NCI-H1048 (cell line): ENCODE results near the gene EP400.

Experiments
- DNase-seq: peaks from one replicate; lab custom pipeline; 2025; lab: John Stamatoyannopoulos, UW

EP400 gene

DNA sequence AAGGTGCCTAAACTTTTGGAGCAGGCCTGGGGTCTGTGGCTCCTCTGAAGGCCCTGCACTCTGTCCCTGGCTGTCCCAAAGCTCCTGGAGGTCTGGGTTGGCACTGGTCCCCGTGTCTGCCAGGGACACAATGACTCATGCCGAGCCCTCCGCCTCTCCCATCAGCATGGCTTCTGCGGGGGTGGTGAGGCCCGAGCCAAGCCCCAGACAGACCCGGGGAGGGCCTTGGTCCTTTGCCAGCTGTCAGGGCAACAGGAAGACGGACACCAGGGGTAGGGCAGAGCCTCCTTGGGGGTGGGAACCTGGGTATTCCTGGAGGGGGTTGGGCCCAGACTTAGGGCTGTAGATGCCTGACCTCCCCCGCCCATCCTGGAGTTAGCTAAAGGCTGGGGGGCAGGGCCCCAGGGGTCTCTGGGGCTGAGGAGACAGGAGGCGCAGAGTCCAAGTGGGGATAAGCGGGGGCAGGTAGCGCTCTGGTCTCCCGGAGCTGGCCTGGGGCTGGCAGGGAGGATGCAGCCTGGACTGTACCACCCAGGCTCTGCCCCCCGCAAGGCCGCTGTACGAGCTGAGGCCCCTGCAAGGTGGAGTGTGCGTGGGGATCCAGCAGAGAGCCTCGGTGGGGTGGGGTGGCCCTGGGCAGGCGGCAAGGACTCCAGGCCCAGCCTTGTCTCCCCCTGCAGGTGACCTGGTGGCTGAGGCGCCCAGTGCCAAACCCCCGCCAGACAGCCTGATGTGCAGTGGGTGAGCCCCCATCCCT lies 37.0 kb upstream of the EP400 start:
- no peak for DNase-seq

GRCh38 chr12:131913666-131914065 lies 36.1 kb upstream of the EP400 start:
- DNase-seq: no peak

DNA sequence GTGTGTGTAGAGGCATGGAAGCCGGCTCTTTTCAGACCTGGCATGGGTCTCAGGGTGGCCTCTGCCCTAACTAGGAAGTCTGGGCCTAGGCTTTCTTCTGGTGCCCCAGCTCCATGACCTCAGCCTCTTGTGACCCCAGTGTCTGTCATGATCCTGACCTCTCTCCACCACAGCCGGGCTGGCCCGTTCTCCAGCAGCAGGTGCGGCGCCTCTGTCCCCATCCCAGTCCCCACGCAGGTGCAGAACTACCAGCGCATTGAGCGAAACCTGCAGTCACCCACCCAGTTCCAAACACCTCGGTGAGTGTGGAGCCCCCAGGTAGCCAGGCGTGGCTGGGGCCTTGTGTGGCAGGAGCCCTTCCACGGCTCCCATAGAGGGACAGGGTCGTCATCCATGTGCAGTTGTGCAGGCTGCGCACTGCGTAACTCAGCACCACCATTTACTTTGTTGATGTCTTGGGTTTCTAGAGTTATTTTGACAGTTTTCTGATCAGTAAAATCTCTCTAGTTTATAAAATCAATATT lies 35.5 kb upstream of the EP400 start:
- no peak for DNase-seq

DNA sequence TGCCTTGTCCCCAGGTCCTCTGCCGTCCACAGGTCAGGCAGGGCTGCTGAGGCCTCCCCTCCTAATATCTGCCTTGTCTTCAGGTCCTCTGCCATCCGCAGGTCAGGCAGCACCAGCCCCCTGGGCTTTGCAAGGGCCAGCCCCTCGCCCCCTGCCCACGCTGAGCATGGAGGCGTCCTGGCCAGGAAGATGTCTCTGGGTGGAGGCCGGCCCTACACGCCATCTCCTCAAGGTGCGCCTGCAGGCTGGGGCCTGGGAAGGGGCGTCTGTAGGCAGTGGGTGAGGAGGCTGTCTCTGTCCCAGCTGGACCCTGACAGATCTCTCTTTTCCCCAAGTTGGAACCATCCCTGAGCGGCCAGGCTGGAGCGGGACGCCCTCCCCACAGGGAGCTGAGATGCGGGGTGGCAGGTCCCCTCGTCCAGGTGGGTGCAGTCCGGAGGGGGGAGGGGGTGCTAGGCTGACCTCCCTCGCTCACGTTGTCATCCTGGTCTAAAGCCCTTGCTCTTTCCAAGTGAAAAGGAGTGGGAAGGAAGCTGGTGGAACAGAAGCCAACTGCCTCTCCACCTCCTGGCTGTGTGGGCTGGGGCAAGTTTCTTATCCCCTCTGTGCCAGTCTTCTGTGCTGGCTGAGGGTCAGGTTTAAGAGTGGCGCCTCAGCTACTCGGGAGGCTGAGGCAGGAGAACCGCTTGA lies 34.6 kb upstream of the EP400 start:
- DNase-seq: no peak

DNA sequence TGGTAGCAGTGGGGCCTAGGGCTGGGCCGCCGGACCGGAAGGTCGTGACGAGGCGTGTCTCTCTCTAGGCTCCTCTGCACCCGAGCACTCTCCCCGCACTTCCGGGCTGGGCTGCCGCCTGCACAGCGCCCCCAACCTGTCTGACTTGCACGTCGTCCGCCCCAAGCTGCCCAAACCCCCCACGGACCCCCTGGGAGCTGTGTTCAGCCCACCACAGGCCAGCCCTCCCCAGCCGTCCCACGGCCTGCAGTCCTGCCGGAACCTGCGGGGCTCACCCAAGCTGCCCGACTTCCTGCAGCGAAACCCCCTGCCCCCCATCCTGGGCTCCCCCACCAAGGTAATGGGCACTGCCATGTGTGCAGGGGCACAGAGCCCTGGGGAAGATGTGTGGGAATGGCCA lies 33.9 kb upstream of the EP400 start:
- no peak for DNase-seq

- DNase-seq: no peak
These were observed 33.2 kb upstream of the EP400 start for GRCh38 chr12:131916306-131917138.

DNA sequence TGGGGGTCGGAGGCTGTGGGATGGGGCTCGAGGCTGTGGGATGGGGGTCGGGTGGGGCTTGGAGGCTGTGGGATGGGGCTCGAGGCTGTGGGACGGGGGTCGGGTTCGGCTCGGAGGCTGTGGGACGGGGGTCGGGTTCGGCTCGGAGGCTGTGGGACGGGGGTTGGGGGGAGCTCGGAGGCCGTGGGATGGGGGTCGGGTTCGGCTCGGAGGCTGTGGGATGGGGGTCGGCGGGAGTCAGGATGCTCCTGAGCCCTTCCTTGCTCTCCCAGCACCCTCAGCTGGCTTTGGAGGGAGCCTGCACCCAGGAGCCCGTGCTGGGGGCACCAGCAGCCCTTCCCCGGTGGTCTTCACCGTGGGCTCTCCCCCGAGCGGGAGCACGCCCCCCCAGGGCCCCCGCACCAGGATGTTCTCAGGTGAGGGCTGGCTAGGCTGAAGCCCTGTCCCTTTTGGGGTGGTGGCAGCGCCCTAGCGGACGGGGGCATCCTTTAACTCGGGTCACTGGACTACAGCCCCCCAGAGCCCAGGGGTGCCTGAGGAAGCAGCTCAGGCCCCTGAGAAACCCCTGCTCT lies 32.5 kb upstream of the EP400 start:
- no peak for DNase-seq

DNA sequence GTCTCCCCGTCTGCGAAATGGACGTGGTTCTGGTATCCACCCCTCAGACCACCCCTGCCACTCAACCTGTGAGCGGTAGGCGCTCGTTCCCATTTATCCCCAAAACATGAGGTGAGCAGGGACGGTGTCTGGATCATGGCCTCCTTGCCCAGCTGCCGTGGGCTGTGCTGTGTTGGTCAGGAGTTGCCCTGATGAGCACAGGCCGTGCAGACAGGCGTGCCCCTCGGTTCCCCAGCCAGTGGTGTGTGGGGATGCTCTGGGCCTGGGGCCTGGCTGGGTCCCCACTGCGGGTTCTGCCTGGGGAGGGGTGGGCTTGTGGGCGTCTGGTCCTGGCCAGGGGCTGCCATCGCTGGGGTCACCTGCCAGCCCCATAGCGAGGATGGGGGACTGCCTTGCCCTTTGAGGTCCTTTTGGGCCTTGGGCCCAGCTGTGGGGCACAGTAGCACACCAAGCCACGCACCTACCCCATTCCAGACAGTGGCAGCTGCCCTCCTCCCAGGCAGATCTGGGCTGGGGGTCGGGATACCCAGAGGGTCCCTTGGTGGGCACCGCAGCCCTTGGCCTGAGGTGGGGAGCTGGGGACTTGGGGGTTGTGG lies 31.9 kb upstream of the EP400 start:
- no peak for DNase-seq

DNA sequence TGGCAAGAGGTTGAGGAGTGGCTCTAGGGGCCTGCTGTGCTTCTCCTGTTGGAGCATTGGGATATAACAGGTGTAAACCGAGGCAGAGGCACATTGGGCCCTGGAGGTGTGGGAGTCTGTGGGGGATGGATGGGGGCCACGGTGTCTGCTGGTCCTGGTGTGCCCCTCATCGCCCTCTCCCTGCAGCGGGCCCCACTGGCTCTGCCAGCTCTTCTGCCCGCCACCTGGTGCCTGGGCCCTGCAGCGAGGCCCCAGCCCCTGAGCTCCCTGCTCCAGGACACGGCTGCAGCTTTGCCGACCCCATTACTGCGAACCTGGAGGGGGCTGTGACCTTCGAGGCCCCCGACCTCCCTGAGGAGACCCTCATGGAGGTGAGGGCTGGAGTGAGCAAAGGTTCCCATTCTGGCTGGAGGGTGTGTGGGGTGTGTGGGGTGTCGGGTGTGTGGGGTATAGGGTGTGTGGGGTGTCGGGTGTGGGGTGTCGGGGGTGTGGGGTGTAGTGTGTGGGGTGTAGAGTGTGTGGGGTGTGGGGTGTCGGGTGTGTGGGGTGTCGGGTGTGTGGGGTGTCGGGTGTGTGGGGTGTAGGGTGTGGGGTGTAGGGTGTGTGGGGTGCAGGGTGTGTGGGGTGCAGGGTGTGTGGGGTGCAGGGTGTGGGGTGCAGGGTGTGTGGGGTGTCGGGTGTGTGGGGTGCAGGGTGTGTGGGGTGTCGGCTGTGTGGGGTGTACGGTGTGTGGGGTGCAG lies 31.3 kb upstream of the EP400 start:
- DNase-seq: no peak

DNA sequence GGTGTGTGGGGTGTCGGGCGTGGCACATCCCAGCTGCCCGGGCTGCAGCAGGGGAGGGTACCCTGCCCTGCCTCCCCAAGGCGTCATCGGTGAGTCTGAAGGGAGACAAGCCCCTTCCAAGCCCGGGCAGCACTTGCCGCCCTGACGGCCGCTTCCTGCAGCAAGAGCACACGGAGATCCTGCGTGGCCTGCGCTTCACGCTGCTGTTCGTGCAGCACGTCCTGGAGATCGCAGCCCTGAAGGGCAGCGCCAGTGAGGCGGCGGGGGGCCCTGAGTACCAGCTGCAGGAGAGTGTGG lies 30.7 kb upstream of the EP400 start:
- no peak for DNase-seq

GRCh38 chr12:131919366-131920156 lies 30.2 kb upstream of the EP400 start:
- no peak for DNase-seq

DNA sequence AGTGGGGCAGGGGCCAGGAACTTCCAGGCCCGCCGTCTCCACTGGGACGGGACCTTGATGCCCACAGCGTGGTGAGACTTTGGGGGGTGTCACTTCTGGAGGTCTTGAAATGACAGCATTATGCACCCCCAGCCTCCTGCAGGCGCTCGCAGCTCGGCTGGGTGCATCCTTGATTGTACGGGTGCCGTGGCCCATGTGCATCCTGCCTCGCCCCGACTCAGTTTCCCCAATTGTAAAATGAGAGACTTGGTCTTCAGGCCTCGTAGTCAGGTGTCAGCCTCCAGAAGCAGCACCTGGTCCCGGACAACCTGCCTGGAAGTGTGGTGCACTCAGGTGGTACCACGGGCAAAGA lies 29.6 kb upstream of the EP400 start:
- DNase-seq: no peak

DNA sequence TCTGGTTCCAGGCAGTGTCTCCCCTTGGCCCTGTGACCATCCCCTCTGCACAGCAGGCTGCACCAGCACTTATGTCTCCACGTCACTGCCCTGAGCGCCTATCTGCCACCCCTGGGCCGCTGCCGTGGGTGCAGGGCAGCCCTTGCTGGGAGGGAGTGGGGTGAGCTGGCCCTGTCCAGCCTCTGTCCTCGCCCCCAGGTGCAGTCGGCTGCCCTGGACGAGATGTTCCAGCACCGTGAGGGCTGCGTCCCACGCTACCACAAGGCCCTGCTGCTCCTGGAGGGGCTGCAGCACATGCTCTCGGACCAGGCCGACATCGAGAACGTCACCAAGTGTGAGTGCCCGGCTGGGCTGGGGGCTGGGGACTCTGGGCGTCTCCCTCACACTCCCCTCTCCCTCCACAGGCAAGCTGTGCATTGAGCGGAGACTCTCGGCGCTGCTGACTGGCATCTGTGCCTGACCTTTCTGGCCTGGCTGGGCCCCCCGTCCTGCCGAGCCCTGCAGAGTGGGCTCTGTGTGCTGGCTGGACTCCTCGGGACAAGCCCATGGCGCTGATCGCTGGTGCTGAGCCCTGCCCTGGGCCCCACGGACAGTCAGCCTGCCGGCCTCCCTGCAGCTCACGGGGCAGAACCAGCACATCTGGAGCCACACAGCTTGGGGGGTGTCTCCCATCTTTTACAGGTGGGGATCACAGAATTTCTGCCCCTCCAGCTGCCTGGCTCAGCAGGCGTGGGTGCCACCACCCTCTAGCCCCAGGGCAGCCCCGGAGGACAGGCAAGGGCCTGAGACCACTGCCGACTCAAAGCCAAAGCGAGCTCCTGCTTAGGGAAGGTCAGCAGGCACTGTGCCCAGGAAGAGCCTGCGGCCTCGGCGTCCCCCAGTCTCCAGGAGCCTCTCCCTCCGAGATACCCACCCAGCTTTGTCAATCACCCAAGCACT lies 28.6 kb upstream of the EP400 start:
- no peak for DNase-seq

- DNase-seq: no peak
These were observed 27.6 kb upstream of the EP400 start for GRCh38 chr12:131921866-131922769.

GRCh38 chr12:131922772-131923171 lies 27.0 kb upstream of the EP400 start:
- DNase-seq: no peak

DNA sequence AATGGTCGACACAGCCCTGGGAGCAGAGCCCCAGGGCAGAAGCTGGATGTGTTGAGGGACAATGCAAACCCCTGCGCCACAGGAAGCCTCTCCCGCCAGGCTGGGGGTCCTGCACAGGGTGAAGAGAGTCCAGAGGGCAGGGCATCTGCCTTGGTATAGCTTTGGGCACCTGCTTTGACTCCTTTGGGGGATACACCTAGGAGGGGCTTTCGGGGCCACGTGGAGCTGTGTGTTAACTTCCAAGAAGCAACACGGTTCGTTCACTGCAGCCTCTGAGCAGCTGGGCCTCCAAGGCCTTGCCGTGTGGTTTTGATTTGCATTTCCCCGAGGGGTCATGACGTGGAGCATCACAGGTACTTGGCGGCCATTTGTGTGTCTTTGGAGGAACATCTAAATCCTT lies 26.5 kb upstream of the EP400 start:
- DNase-seq: no peak

GRCh38 chr12:131927110-131928079 lies 22.3 kb upstream of the EP400 start:
- no peak for DNase-seq
